B cell (primary cell): ENCODE results near the gene DPM2. TPM values are rescaled to one million over a fixed set of nuclear protein-coding genes. Genes with fewer than 3 reads are reported as not detected.

ENCODE experiments used
- ATAC-seq: fragments of 200-7000 bp; cut with Tn5 transposase; one replicate; pipeline ENCODE4 v1.10.0; 2021; ENCODE audit warnings: low read depth, mild to moderate bottlenecking, moderate number of reproducible peaks, moderate library complexity
- CTCF ChIA-PET: fragments of 350-600 bp; sonication (Branson Sonifier 250); formaldehyde crosslinking; loops from one replicate; lab custom pipeline; 2021; ENCODE audit warnings: antibody characterized with exemption, inconsistent platforms; lab: Charles Lee
- POLR2A ChIA-PET: fragments of 350-600 bp; sonication (Branson Sonifier 250); formaldehyde crosslinking; loops from one replicate; lab custom pipeline; 2021; ENCODE audit warnings: antibody characterized with exemption; lab: Charles Lee
- DNase-seq: peaks from one replicate; pipeline ENCODE4 v3.0.0; 2013
- H2AFZ ChIP-seq: 2 replicates; pipeline ENCODE4 v1.6.1; 2012; ENCODE audit warnings: mild to moderate bottlenecking, low read depth, low read length; ENCODE audit not compliant: insufficient read depth, poor library complexity, severe bottlenecking
- H3K27ac ChIP-seq, 2 donors: 1 replicate in 1 of 2; 2 replicates in 1 of 2; pipeline ENCODE4 v1.5.1; 2012 to 2013; ENCODE audit warnings: low read length in 2 of 2, mild to moderate bottlenecking in 2 of 2, moderate library complexity in 1 of 2
- H3K27me3 ChIP-seq, 4 experiments: fragments of 200-600 bp in 1 of 4; sonication (generic) in 1 of 4; replicated peaks in 1 of 4; 1 replicate in 2 of 4; 2 replicates in 2 of 4; pipeline versions ENCODE4 v1.6.1 to v1.7.0; 2013 to 2016; ENCODE audit warnings: low read length in 3 of 4, mild to moderate bottlenecking in 2 of 4, mixed read lengths in 1 of 4, moderate library complexity in 1 of 4; ENCODE audit not compliant: insufficient read depth in 4 of 4, control insufficient read depth in 3 of 4; ENCODE audit errors: control extremely low read depth in 1 of 4
- H3K36me3 ChIP-seq, 2 experiments: replicated peaks in 1 of 2; 1 replicate in 1 of 2; 2 replicates in 1 of 2; pipeline versions ENCODE4 v1.6.1 to v1.7.1; 2013; ENCODE audit warnings: low read length in 1 of 2; ENCODE audit not compliant: insufficient read depth in 2 of 2, control insufficient read depth in 1 of 2; ENCODE audit errors: control extremely low read depth in 1 of 2, extremely low read depth in 1 of 2
- H3K4me1 ChIP-seq, 2 donors: fragments of 200-600 bp in 1 of 2; sonication (generic) in 1 of 2; 1 replicate in 1 of 2; 2 replicates in 1 of 2; pipeline versions ENCODE4 v1.5.1 to v1.6.1; 2013 to 2017; ENCODE audit warnings: low read length in 2 of 2; ENCODE audit not compliant: control insufficient read depth in 2 of 2, insufficient read depth in 2 of 2
- H3K4me2 ChIP-seq: replicated peaks from 2 replicates; pipeline ENCODE3; 2012; ENCODE audit warnings: mild to moderate bottlenecking, low read depth, low read length; ENCODE audit not compliant: poor library complexity, severe bottlenecking
- H3K4me3 ChIP-seq, 5 experiments: fragments of 200-600 bp in 1 of 5; sonication (generic) in 1 of 5; 1 replicate in 3 of 5; 2 replicates in 2 of 5; pipeline versions ENCODE4 v1.5.1 to v1.7.0; 2011 to 2016; ENCODE audit warnings: low read length in 4 of 5, mild to moderate bottlenecking in 4 of 5, low read depth in 2 of 5, control low read depth in 1 of 5, moderate library complexity in 1 of 5; ENCODE audit not compliant: insufficient read depth in 1 of 5; ENCODE audit errors: control extremely low read depth in 1 of 5, extremely low read depth in 1 of 5
- H3K79me2 ChIP-seq: fragments of 200-600 bp; sonication (generic); one replicate; pipeline ENCODE4 v1.6.0; 2016; ENCODE audit warnings: low read length; ENCODE audit not compliant: control insufficient read depth, insufficient read depth
- H3K9ac ChIP-seq: fragments of 200-600 bp; sonication (generic); 2 replicates; pipeline ENCODE4 v1.6.1; 2017; ENCODE audit warnings: mild to moderate bottlenecking, low read length, moderate library complexity
- H3K9me3 ChIP-seq, 3 donors: one replicate each; pipeline versions ENCODE4 v1.6.1 to v1.7.1; 2013; ENCODE audit warnings: low read length in 2 of 3; ENCODE audit not compliant: control insufficient read depth in 2 of 3, insufficient read depth in 1 of 3; ENCODE audit errors: control extremely low read depth in 1 of 3
- H4K20me1 ChIP-seq: 2 replicates; pipeline ENCODE4 v1.6.0; 2012; ENCODE audit warnings: mild to moderate bottlenecking, low read length; ENCODE audit not compliant: insufficient read depth, control insufficient read depth, poor library complexity, severe bottlenecking
- H3K27ac Mint-ChIP-seq: one replicate; pipeline ENCODE4 v1.8.0; 2021; ENCODE audit warnings: mixed read lengths
- H3K27me3 Mint-ChIP-seq: one replicate; pipeline ENCODE4 v1.8.0; 2021; ENCODE audit warnings: mixed read lengths
- H3K4me1 Mint-ChIP-seq: one replicate; pipeline ENCODE4 v1.8.0; 2021; ENCODE audit warnings: mixed read lengths
- H3K4me3 Mint-ChIP-seq: one replicate; pipeline ENCODE4 v1.8.0; 2021; ENCODE audit warnings: mixed read lengths
- H3K9me3 Mint-ChIP-seq: one replicate; pipeline ENCODE4 v1.8.0; 2022; ENCODE audit warnings: mixed read lengths; ENCODE audit not compliant: insufficient read depth
- EZH2 ChIP-seq: IDR thresholded peaks from 2 replicates; pipeline ENCODE4 v1.6.1; 2012; ENCODE audit warnings: borderline replicate concordance, low read depth, mild to moderate bottlenecking, moderate library complexity, low read length; ENCODE audit not compliant: insufficient read depth, poor library complexity, severe bottlenecking
- WGBS: methylation state at CpG from one replicate; pipeline ENCODE4 v1.1.5; 2013; ENCODE audit warnings: missing lambda C conversion rate; ENCODE audit not compliant: insufficient coverage; 5-methylcytosine and 5-hydroxymethylcytosine counted together
- intact Hi-C: fragments of 100-400 bp; cut with micrococcal nuclease; formaldehyde crosslinking; loops from one replicate; pipeline ENCODE4 v1.10.0; 2022
- polyA plus RNA-seq: library from polyadenylated mRNA; depleted of rRNA; stranded (reverse); fragments of >200 nt; gene quantifications from 2 replicates; pipeline ENCODE4 v1.2.3, GENCODE V29; 2012
- total RNA-seq, 2 donors: library from RNA; stranded (reverse); fragments of 120-200 nt in 1 of 2; gene quantifications; 1 replicate in 1 of 2; 2 replicates in 1 of 2; pipeline versions ENCODE4 v1.2.3 to v1.2.4, GENCODE V29; 2013 to 2022
- TF ChIP-seq, protein P1 (sequence below): fragments of 200-600 bp; IDR thresholded peaks from one replicate; pipeline ENCODE4 v1.8.0; 2022; ENCODE audit warnings: antibody characterized with exemption, mild to moderate bottlenecking

DPM2 gene
- total and polyA plus RNA-seq, 2 donors (not counting 1 experiment from before 2014, with no cell fraction given), result 34.1 to 42.9 TPM

DNA sequence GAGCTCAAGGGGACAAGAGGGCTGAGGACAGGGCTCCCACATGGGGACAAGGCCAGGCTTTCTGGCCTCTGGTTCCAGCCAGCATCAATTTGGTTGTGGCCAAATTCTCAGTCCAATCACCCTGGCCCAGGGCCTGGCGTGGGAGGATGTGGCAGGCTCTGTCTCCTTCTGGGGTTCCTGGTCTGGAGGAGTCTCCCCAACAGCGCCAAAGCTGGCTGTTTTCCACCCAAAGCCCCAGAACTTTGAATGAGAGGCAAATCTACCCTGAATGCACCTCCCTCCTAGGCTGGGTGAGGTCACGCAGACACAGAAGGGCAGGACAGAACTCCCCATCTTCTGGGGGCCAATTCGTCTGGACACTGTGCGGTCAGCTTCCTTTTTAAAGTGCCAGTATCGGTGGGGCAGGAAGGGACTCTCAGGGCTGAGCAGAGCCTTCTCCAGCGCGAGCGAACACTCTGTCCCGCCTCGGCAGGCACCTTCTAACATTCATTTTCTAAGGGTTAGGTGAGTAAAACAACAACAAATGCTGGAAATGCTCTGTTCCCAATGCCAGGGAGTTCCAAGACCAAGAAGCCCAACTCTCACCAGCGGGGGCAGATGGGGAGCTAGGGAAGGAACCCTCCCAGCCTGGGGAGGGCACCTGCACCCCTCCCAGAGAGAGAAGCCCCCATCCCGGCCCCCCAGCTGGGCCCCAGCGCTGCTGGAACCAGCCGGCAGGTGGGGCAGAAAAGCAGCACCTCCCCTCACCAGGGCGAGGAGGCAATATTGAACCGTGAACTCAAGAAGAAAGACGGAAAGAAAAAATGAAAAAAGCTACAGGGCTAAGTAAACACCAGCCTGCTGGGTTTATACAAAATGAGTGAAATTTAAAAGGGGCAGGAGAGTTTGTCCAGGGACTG is 3.7 kb upstream of the DPM2 start:
- no peak overlapping the region for H3K4me3 Mint-ChIP-seq
- H2AFZ ChIP-seq, result no peak overlapping the region

More for the DNA sequence above, 3.7 kb upstream of the DPM2 start:
- H3K79me2 ChIP-seq, result peaks cover 22% of the 10 kb centered on the region
- no peak for DNase-seq
- H3K27ac ChIP-seq, result no peak overlapping the region
- no peak overlapping the region for H3K4me2 ChIP-seq
- CTCF ChIA-PET, result interaction anchor here (0.7 to 12.6 kb wide), 25 partner anchors 11 to 334 kb away, joined by 3 to 310 read pairs (median 6); partner anchors contain the start of genes EEIG1 and GOLGA2
- H3K9me3 Mint-ChIP-seq, result no peaks in the 10 kb centered on the region
- H3K4me3 ChIP-seq, result no peak overlapping the region
- POLR2A ChIA-PET, result interaction anchor here (0.8 to 1.0 kb wide), 2 partner anchors 9 to 42 kb away, joined by 3 to 4 read pairs; no protein-coding TSS in a partner anchor
- peaks cover 44% of the 10 kb centered on the region for H4K20me1 ChIP-seq
- 88% methylated on average over 15 of the region's 18 CpGs for WGBS
- H3K4me1 Mint-ChIP-seq, result peaks cover 43% of the 10 kb centered on the region
- no peak for ATAC-seq
- no peaks in the 10 kb centered on the region for H3K27me3 Mint-ChIP-seq
- peaks cover 0 to 4% (median 0%) of the 10 kb centered on the region in 3 donors for H3K9me3 ChIP-seq
- H3K36me3 ChIP-seq, result peaks cover 0 to 51% of the 10 kb centered on the region in 2 experiments
- H3K4me1 ChIP-seq, result peaks cover 33 to 39% of the 10 kb centered on the region in 2 donors
- H3K27me3 ChIP-seq, result no peaks in the 10 kb centered on the region
- intact Hi-C loops, result no loop called here
- no peak overlapping the region for H3K9ac ChIP-seq
- TF ChIP-seq, protein P1, sequence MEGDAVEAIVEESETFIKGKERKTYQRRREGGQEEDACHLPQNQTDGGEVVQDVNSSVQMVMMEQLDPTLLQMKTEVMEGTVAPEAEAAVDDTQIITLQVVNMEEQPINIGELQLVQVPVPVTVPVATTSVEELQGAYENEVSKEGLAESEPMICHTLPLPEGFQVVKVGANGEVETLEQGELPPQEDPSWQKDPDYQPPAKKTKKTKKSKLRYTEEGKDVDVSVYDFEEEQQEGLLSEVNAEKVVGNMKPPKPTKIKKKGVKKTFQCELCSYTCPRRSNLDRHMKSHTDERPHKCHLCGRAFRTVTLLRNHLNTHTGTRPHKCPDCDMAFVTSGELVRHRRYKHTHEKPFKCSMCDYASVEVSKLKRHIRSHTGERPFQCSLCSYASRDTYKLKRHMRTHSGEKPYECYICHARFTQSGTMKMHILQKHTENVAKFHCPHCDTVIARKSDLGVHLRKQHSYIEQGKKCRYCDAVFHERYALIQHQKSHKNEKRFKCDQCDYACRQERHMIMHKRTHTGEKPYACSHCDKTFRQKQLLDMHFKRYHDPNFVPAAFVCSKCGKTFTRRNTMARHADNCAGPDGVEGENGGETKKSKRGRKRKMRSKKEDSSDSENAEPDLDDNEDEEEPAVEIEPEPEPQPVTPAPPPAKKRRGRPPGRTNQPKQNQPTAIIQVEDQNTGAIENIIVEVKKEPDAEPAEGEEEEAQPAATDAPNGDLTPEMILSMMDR, result no peak
- no peak for TF ChIP-seq EZH2
- no peak overlapping the region for H3K27ac Mint-ChIP-seq
